NCI-H2171 treated with DMSO at 0.1 percent for 48 hours (cell line): ENCODE results near the gene TAOK1.
"Not testable (repeated sequence)": the region's sequence is repeated elsewhere in the genome, so short reads cannot be mapped to it uniquely, and the experiment has no call there.

Experiments
- DNase-seq: peaks from one replicate; lab custom pipeline; 2025; lab: John Stamatoyannopoulos, UW

Gene TAOK1

GRCh38 chr17:29445844-29446243, 55.7 kb downstream of the TAOK1 start:
- DNase-seq = no peak

GRCh38 chr17:29449865-29450671, 59.9 kb downstream of the TAOK1 start:
- no peak for DNase-seq

- peak; percentile 51 for DNase-seq
Measured at GRCh38 chr17:29451121-29451742, 61.1 kb downstream of the TAOK1 start.

GRCh38 chr17:29458066-29458465, 67.9 kb downstream of the TAOK1 start:
- DNase-seq = no peak

- DNase-seq = no peak
Measured at GRCh38 chr17:29461483-29462206, 71.5 kb downstream of the TAOK1 start.

GRCh38 chr17:29469276-29469675, 79.1 kb downstream of the TAOK1 start:
- no peak for DNase-seq

- not testable (repeated sequence) for DNase-seq
Measured at GRCh38 chr17:29473437-29473836, 83.3 kb downstream of the TAOK1 start.

- DNase-seq = peak; percentile 8
Measured at GRCh38 chr17:29474297-29474696, 84.1 kb downstream of the TAOK1 start.

GRCh38 chr17:29475891-29476290, 85.7 kb downstream of the TAOK1 start:
- no peak for DNase-seq

GRCh38 chr17:29480249-29480928, 90.2 kb downstream of the TAOK1 start:
- not testable (repeated sequence) for DNase-seq

- DNase-seq = no peak
Measured at GRCh38 chr17:29483503-29483902, 93.3 kb downstream of the TAOK1 start.

GRCh38 chr17:29495011-29495410, 104.8 kb downstream of the TAOK1 start:
- DNase-seq = no peak

- DNase-seq = no peak
Measured at GRCh38 chr17:29504711-29505110, 114.5 kb downstream of the TAOK1 start.

- DNase-seq = no peak
Measured at GRCh38 chr17:29505836-29506235, 115.7 kb downstream of the TAOK1 start.

- DNase-seq = no peak
Measured at GRCh38 chr17:29510953-29511352, 120.8 kb downstream of the TAOK1 start.

- peak; percentile 43 for DNase-seq
Measured at GRCh38 chr17:29514792-29515191, 124.6 kb downstream of the TAOK1 start.

GRCh38 chr17:29518359-29518758, 128.2 kb downstream of the TAOK1 start:
- no peak for DNase-seq

- DNase-seq = no peak
Measured at GRCh38 chr17:29524692-29525091, 134.5 kb downstream of the TAOK1 start.

- DNase-seq = no peak
Measured at GRCh38 chr17:29526322-29526721, 136.2 kb downstream of the TAOK1 start.

GRCh38 chr17:29533976-29534375, 143.8 kb downstream of the TAOK1 start:
- no peak for DNase-seq

- no peak for DNase-seq
Measured at GRCh38 chr17:29544066-29544465, 153.9 kb downstream of the TAOK1 start.

- no peak for DNase-seq
Measured at GRCh38 chr17:29546085-29546484, 155.9 kb downstream of the TAOK1 start.
